Renal pelvis (tissue), 12 donors: Measurements from ENCODE around the gene PTAR1. TPM values are rescaled to one million over a fixed set of nuclear protein-coding genes. Genes with fewer than 3 reads are reported as not detected.
"Not testable (repeated sequence)": the region's sequence is repeated elsewhere in the genome, so short reads cannot be mapped to it uniquely, and the experiment has no call there.

Source experiments
- DNase-seq: peaks from one replicate; pipeline ENCODE4 v3.0.0-alpha.2; 2013
- long read RNA-seq, 16 experiments: transcript quantifications; one replicate each; lab custom pipeline, GENCODE V29; 2026
- polyA plus RNA-seq, 3 donors: library from polyadenylated mRNA; unstranded; fragments of 120-200 nt; gene quantifications; one replicate each; pipeline ENCODE4 v1.2.1, GENCODE V29; 2013; ENCODE audit not compliant: insufficient read length in 3 of 3

PTAR1 gene, protein sequence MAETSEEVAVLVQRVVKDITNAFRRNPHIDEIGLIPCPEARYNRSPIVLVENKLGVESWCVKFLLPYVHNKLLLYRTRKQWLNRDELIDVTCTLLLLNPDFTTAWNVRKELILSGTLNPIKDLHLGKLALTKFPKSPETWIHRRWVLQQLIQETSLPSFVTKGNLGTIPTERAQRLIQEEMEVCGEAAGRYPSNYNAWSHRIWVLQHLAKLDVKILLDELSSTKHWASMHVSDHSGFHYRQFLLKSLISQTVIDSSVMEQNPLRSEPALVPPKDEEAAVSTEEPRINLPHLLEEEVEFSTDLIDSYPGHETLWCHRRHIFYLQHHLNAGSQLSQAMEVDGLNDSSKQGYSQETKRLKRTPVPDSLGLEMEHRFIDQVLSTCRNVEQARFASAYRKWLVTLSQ
- 10 to 100 TPM; 46.4 to 68.7 (median 58.4) TPM for polyA plus RNA-seq
- long read RNA-seq, donor 1, partial matches to known transcripts, result 0 of 1 reads
- long read RNA-seq, donor 1, other reads (novel, unspliced or antisense), result 0 of 1 reads
- long read RNA-seq, donor 2, partial matches to known transcripts, result 0 of 2 reads
- long read RNA-seq, donor 2, other reads (novel, unspliced or antisense), result 0 of 2 reads
- long read RNA-seq, donor 3, partial matches to known transcripts, result 24 of 28 reads
- long read RNA-seq, donor 3, other reads (novel, unspliced or antisense), result 0 of 28 reads
- long read RNA-seq, donor 4, partial matches to known transcripts, result 0 of 1 reads
- long read RNA-seq, donor 4, other reads (novel, unspliced or antisense), result 0 of 1 reads
- long read RNA-seq, donor 5, full-length matches to known transcripts, result 3 of 8 reads
- long read RNA-seq, donor 5, partial matches to known transcripts, result 5 of 8 reads
- long read RNA-seq, donor 5, other reads (novel, unspliced or antisense), result 0 of 8 reads
- long read RNA-seq, donor 6, partial matches to known transcripts, result 0 of 2 reads
- long read RNA-seq, donor 6, other reads (novel, unspliced or antisense), result 0 of 2 reads
- long read RNA-seq, donor 7, partial matches to known transcripts, result 5 of 6 reads
- long read RNA-seq, donor 7, other reads (novel, unspliced or antisense), result 0 of 6 reads
- long read RNA-seq, donor 8, result 0 reads
- long read RNA-seq, donor 9, partial matches to known transcripts, result 0 of 1 reads
- long read RNA-seq, donor 9, other reads (novel, unspliced or antisense), result 0 of 1 reads
- long read RNA-seq, donor 10, partial matches to known transcripts, result 5 of 7 reads
- long read RNA-seq, donor 10, other reads (novel, unspliced or antisense), result 0 of 7 reads
- long read RNA-seq, donor 11, result 0 reads
- long read RNA-seq, donor 12, partial matches to known transcripts, result 17 of 21 reads
- long read RNA-seq, donor 12, other reads (novel, unspliced or antisense), result 0 of 21 reads
- long read RNA-seq, donor 13, partial matches to known transcripts, result 0 of 1 reads
- long read RNA-seq, donor 13, other reads (novel, unspliced or antisense), result 0 of 1 reads
- long read RNA-seq, donor 14, result 0 reads
- long read RNA-seq, donor 15, partial matches to known transcripts, result 8 of 9 reads
- long read RNA-seq, donor 15, other reads (novel, unspliced or antisense), result 0 of 9 reads
- long read RNA-seq, donor 16, partial matches to known transcripts, result 0 of 2 reads
- long read RNA-seq, donor 16, other reads (novel, unspliced or antisense), result 0 of 2 reads

DNA sequence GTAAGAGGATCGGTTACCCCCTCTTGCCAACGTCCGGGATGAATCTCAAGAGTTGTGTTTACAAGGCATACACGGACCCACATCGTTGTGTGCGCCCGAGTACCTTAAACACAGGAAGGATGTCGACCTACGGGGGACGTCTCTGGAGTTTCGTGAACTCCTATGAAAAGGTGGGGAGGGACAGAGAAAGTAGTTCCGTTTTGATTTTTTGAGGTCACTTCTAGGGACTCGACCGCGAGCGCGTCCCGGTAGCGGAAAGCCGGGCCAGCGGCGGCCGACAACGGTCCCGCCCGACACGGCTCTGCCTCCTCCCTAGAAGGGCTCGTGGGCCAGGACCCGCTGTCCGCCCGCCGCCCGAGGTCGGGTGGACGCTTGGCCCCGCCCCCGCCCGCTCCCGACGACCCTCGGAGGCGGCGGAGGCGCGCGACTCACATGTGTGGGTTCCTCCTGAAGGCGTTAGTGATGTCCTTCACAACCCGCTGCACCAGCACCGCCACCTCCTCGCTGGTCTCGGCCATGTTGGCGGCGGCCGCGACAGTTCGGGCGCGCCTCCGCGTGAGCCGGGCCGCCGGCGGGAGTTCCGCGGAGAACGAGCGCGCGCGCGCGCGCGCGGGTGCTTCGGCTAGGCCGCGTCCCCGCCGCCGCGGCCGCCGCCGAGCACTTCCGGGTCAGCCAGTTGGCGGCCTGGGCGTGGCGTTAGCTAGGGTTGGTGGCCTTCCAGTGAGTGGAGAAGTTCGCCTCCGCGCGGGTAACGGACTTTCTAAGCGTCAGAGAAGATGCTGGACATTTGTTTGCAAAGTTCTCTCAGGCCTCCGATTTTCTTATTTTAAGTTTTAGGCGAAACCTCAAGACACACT lies at the start of gene PTAR1:
PTAR1 (minus strand) TSS at position 591 of the 857 bp plus-strand sequence; CDS start at position 518, 73 bp downstream.
- peak; percentile 93 for DNase-seq

DNA sequence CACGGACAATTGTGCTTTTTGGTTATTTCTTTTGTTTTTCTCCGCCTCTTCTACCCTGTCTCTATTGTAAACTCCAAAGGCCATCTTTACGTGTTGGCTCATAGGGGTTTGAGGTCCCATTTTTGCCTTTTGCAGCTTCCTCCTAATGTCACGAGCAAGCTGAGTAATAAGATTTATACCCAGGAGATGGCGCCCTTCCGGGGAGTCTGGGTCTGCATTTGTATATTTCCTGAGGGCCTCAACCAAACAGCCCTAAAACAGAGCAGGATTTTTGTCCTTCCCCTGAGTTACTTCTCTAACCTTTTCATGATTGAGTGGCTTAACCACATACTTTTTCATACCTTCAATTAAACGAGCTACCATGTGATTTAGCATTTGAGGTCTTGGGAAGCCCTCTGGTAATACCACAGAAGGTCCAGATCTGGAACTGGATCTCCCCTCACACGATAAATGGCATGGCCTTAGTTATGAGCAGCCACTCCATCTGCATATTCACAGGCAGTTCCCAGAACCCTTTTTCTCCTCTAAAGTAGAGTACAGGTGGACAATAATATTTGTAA lies 49.6 kb upstream of the PTAR1 start:
- DNase-seq, result no peak

DNA sequence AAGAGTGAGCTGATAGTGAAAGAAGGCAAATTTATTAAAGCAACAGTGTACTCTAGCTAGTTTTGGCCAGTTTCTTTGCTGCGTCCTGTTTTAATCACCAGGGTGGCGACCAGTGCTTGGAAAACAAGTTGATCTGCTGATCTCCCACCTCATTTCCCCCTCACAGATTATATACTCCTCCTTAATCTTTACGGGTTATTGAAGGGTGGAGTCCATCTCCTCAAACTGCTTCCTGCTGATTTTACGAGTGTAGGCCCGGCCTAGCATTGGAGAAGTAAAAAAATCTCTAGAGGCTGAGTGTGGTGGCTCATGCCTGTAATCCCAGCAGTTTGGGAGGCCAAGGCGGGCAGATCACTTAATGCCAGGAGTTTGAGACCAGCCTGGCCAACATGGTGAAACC lies 46.8 kb upstream of the PTAR1 start:
- DNase-seq, result no peak

DNA sequence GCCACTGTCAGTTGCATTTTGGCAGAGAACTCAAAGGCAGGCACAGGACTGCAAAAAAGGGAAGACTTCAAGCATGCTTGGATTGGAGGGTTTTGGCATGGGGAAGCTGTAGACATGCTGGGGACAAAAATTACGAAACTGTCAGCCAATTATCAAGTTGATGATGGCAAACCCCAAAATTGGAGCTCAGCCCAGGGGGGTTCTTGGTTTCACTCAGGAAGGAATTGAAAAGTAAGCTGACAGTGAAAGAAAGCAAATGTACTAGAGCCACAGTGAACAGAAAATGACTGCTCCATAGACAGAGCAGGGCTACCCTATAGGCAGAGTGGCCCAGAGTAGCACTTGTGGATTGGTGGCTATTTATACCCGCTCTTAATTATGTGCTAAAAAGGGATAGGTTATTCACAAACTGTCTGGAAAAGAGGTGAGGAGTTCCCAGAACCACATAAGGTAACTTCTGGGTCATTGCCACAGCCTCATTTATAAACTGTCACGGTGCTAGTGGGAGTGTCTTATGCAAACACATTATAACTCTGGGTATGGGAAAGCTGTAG lies 46.2 kb upstream of the PTAR1 start:
- no peak for DNase-seq

DNA sequence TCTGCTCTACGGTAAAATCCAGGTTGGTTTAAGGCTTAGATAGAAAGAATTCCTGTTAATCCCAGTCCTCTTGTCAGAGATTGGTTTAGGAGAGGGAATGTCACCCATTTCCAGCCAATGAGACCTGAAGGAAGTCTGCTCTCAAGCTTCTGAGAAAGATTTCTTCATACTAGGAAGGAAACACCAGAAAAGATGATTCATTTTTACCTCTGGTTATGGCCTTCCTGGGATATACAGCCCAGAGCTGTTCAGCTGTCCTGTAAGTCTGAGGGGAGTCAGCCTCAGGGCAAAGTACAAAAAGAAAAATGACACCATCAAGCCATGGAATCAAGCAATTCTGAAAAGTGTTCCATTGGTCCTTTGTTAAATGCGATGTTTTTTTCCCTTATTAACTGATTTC lies 42.2 kb upstream of the PTAR1 start:
- no peak for DNase-seq

DNA sequence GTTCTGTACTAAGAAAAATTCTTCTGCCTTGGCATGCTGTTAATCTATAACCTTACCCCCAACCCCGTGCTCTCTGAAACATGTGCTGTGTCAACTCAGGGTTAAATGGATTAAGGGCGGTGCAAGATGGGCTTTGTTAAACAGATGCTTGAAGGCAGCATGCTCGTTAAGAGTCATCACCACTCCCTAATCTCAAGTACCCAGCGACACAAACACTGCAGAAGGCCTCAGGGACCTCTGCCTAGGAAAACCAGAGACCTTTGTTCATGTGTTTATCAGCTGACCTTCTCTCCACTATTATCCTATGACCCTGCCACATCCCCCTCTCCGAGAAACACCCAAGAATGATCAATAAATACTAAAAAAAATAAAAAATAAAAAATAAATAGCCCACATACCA lies 40.2 kb upstream of the PTAR1 start:
- not testable (repeated sequence) for DNase-seq

DNA sequence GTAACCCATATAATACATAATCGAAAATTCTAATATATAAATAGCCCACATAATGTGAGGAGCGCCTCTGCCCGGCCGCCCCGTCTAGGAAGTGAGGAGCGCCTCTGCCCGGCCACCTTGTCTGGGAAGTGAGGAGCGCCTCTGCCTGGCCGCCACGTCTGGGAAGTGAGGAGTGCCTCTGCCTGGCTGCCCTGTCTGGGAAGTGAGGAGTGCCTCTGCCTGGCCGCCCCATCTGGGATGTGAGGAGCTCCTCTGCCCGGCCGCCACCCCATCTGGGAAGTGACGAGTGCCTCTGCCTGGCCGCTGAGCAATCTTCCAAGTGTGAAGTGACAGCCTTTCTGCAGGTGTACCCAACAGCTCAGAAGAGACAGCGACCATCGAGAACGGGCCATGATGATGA lies 39.7 kb upstream of the PTAR1 start:
- DNase-seq, result not testable (repeated sequence)

DNA sequence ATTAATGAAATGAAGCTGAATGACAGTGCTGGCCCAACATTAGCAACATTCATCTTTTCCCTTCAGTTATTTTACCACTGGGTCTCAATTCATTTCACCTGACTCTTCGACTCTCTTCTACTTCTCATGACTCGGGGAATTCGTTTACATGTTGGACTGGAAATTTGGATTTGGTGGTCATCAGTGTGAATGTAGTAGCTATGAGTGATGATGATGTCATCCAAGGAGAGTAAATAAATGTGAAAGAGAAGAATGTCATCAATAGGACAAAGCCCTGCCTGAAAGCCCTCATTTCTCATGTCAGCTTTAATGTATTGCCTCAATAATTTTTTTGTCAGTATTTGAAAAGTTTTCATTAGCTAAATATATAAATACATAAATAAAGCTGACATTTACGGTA lies 38.9 kb upstream of the PTAR1 start:
- DNase-seq, result no peak

DNA sequence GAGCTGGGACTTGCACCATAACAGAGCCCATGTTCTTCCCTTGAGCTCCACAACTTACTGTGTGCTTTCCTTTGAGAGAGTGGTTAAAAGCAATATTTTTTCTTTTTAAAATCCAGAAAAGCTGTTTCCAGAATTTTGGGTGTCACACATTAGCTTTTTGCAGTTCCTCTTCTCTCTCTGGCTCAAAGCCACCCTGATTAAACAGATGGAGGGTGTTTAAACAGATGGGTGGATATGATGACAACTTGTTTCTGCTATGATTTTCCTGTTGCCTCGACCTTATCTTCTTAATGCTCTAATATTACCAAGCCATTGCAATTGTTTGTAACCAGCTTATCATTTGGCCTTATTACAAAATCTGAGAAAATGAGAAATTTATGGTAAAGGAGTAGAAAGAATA lies 37.9 kb upstream of the PTAR1 start:
- DNase-seq, result no peak

DNA sequence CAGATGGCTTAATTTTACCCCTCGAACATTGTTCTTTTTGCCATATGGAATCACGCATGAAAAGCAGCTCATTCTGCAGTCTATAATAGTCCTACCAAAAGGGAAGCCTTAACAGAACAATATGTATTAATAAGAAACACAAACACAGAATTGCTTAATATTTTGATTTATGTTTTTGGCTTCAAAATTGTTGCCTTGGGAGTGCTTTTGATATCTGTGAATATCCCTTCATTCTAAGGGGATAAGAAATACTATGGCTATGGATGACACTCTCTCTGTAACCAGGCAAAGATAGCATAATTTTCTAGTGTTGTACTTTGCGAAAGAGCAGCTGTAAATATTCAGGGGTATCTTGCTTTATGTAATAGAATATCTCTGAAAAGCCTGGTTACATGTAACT lies 34.5 kb upstream of the PTAR1 start:
- DNase-seq, result no peak

DNA sequence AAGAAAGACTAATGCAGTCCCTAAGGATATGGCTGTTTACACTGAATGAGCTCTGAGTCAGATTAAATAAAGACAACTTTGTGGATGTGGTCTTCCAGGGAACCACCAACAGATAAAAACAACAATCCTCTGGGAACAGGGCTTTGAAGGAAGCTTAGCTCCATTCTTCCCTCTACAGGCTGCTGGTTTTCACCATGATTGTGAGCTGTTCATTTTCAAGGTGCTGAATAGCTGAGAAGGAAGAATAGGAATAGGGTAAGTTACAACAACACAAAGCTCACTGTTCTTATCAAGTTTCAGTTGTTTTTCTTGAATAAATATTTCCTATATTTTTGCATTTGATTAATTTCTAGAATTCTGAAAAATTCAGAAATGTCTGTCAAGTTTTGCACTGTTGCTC lies 25.9 kb upstream of the PTAR1 start:
- DNase-seq, result no peak

DNA sequence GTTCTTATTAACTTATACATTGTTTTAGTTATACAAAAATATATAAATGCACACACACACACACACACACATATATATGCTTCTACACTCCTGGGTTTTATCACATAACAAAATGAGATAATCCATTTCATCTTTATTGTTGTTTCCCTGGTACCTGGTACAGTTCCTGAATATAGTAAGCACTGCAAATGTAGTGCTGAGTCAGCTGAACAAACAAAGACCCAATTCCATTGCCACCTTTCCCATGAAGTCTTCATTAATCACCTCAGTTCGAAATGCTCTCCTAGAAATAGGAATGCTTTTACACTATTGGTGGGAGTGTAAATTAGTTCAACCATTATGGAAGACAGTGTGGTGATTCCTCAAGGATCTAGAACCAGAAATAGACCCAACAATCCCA lies 13.4 kb upstream of the PTAR1 start:
- no peak for DNase-seq

DNA sequence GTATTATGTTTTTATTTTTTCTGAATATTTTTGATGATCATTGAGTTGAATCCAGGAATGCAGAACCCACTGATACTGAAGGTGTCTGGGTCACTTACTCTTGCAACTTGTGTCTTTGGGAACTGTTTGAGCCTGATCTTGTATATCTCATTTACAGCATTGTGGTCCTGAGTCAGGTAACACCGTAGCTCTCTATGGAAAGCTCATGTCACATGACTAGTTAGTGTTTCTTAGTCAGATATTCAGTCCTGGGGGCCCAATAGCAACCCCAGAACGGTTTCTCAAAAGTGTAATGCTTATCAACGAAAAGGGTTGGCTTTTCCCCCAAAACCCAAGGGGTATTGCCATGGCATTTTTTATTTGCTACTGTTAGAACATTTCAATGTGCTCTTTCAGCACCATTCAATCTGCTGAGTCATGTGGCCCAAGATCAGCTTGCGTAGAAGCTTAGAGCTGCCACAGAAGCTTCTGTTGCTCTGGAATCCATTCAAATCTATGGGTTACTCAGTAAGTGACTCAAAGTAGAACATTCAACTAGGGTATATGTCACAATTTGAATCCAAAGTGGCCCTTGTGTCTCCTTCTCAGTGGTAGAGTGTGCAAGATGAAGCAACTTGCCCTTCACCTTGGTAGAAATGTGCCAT lies 12.1 kb upstream of the PTAR1 start:
- DNase-seq, result no peak

DNA sequence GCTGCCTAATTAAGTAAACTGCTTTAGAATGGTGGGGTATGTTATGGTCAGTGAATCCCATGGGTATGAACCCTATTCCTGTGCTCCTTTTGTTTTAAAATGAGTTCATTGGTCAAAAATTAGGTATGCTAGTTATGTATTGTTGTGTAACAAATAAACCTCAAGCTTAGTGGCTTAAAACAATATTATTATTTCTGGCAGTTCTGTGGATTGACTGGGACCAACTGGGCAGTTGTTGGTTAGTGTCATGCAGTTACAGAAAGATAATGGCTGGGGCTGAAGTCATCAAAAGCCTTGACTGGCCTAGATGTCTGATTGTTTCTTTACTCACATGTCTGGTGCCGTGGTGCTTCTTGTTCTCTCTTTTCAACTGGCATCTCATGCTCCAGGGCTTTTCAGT lies 8.9 kb upstream of the PTAR1 start:
- DNase-seq, result no peak

DNA sequence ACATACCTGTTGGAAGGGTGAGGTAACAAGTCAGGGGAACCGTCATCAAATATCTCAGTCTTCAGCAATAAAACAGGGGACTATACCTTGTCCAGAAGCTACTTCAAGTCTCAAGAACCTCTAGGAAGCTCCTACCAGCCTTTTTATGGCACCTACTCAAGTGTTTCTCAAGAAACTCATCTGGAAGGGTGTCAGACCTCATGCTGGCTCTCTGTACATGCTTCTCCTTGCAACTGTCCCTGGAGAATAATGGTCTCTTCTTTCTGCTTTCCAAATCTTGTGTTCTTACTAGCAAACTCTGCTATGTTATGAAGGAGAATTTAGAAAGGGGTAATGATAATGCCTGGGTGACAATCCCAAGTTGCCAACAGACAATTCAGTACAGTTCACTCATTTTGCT lies 8.3 kb upstream of the PTAR1 start:
- DNase-seq, result no peak

DNA sequence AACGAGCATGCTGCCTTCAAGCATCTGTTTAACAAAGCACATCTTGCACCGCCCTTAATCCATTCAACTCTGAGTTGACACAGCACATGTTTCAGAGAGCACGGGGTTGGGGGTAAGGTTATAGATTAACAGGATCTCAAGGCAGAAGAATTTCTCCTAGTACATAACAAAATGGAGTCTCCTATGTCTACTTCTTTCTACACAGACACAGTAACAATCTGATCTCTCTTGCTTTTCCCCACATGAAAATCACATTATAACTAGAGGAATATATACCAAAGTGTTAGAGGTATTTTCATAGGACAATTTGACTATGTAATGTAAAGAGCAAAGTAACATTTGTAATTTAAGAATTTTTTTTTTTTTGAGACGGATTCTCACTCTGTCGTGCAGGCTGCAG lies 4.1 kb upstream of the PTAR1 start:
- not testable (repeated sequence) for DNase-seq

DNA sequence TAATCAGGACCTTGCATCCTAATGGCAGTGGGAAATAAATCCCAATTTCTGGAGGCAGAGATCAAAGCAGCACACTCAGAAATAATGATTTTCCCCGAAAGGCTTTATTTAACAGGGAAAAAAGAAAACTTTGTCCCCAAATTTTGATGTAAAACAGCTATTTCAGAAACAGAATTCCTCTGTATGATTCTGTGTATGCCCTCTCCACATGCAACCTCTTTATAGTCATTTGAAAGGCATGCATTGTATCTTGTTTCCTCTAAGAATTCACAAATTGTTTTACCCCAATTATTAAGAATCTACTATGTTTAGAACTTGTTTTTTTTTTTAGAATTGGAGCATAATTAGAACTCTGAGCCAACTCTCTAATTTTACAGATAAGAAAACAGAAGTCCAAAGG lies 2.7 kb upstream of the PTAR1 start:
- DNase-seq, result no peak

DNA sequence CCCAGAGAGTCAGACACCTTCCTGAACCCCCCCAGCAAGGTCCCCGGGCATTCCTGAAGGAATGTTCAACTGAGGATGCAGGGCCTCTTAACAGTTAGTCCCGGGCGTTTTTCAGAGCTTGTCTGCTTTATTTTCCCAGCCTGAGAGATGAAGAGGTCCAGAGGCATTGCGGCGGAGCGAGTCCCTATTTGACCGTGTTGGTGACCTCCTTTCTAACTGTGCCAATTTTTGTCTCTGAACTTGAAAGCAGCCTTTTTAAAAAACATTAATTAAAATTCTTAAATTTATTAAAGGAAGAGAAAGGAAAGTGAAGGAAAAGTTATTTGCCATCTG lies 433 bp upstream of the PTAR1 start:
- DNase-seq, result no peak

DNA sequence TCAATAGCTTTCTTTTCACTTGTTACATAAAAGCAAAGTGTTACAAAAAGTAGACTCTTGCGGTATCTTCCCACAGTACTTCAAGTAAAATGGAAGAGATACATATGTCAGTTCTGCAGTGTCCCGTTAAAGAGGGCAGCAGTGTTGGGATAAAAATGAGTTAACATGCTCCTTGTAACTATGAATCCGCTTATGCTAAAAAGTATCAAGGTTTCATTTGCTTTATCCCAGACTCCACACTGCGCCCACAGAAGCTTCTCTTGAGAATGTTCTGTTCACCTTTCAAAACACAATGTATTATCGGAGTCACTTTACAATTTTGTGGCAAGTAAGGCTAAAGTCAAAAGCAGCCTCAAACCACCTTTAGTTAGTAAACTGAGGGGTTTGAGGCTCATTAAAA lies 790 bp downstream of the PTAR1 start:
- DNase-seq, result no peak
